ENCODE measurements around the gene KCNB1.

KCNB1 gene

DNA sequence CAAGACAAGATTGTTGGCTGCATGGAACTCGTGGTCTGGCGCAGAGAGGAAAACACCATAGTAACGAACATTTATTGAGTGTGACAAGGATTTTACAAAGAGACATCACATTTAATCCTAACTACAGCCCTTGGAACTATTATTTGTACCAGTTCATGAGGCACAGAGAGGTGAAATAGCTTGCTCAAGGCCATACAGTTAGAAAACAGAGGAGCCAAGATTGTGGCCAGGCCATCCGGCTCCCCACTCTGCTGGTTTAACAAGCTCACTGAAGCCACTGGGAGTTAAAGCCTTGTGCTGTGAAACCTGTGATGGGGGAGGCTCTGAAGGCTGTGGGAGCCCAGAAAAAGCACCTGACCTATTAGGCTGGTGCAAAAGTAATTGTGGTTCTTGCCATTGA, 129.7 kb downstream of the KCNB1 start:
- DNase-seq (ENCODE audit: low read depth) = no peak
- no peak overlapping the region for H3K4me3 ChIP-seq (ENCODE audit: low read depth, low read length)

DNA sequence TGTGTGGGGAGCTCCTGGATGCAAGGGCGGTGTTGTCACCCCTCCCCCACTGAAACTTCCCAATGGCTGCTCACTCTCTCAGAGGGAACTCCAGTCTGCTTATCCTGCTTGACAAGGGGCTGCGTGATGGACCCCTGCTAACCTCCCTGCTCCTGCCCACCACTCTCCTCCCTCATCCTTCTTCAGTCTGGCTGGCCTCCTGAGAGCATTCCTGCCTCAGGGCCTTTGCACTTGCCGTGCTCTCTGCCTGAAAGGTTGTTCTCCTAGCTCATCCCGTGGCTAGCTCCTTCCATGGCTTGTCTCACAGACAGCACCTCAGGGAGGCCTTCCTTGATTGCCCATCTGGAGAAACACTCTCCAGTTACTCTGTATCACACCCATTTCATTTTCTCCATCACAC, 130.7 kb downstream of the KCNB1 start:
- no peak for DNase-seq (ENCODE audit: low read depth)
- H3K4me3 ChIP-seq (ENCODE audit: low read depth, low read length) = no peak overlapping the region
- TF ChIP-seq, protein P1, sequence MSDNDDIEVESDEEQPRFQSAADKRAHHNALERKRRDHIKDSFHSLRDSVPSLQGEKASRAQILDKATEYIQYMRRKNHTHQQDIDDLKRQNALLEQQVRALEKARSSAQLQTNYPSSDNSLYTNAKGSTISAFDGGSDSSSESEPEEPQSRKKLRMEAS (IDR thresholded peaks at IDR 0.05; ENCODE audit: low read depth, low read length) = no peak
- TF ChIP-seq, protein P2, sequence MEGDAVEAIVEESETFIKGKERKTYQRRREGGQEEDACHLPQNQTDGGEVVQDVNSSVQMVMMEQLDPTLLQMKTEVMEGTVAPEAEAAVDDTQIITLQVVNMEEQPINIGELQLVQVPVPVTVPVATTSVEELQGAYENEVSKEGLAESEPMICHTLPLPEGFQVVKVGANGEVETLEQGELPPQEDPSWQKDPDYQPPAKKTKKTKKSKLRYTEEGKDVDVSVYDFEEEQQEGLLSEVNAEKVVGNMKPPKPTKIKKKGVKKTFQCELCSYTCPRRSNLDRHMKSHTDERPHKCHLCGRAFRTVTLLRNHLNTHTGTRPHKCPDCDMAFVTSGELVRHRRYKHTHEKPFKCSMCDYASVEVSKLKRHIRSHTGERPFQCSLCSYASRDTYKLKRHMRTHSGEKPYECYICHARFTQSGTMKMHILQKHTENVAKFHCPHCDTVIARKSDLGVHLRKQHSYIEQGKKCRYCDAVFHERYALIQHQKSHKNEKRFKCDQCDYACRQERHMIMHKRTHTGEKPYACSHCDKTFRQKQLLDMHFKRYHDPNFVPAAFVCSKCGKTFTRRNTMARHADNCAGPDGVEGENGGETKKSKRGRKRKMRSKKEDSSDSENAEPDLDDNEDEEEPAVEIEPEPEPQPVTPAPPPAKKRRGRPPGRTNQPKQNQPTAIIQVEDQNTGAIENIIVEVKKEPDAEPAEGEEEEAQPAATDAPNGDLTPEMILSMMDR (IDR thresholded peaks at IDR 0.05; ENCODE audit: low read depth, low read length) = no peak
- no peak for TF ChIP-seq POLR2A (IDR thresholded peaks at IDR 0.05; ENCODE audit: extremely low read depth, insufficient read length)
- TF ChIP-seq MYC (IDR thresholded peaks at IDR 0.05; ENCODE audit: low read depth, low read length) = no peak

More for the DNA sequence above, 129.7 kb downstream of the KCNB1 start:
- TF ChIP-seq MYC (IDR thresholded peaks at IDR 0.05; ENCODE audit: low read depth, low read length) (no peak), POLR2A (IDR thresholded peaks at IDR 0.05; ENCODE audit: extremely low read depth, insufficient read length) (no peak)
- TF ChIP-seq, protein P1 (IDR thresholded peaks at IDR 0.05; ENCODE audit: low read depth, low read length) = no peak
- TF ChIP-seq, protein P2 (IDR thresholded peaks at IDR 0.05; ENCODE audit: low read depth, low read length) = no peak

DNA sequence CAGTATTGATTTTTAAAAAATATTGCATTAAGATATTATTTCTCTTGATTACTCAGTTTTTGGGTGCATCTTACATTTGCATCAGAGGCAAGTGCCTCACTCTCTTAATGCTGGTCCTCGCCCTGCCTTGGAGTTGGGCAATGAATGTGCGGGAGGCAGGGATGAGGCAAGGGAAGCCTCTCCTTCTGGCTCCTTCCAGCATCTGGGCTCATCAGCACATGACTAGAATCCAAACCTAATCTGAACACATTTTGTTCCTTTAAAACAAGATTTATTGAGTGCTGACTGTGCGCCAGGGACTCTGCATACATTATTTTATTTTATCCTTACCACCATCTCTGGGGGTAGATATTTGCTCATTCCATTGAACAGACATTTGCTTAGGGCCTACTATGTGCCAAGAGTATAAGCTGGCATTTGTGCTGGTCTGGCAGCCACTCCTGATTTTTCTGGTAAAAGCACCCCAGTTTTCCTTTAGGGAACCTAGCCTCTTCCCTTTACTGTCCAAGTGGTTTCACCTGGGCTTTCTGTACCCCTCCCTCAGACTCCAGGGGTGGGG, 132.7 kb downstream of the KCNB1 start:
- DNase-seq (ENCODE audit: low read depth) = no peak
- TF ChIP-seq, protein P1 (IDR thresholded peaks at IDR 0.05; ENCODE audit: low read depth, low read length) = no peak
- TF ChIP-seq POLR2A (IDR thresholded peaks at IDR 0.05; ENCODE audit: extremely low read depth, insufficient read length) (no peak), MYC (IDR thresholded peaks at IDR 0.05; ENCODE audit: low read depth, low read length) (no peak)
- TF ChIP-seq, protein P2 (IDR thresholded peaks at IDR 0.05; ENCODE audit: low read depth, low read length) = no peak
- no peak overlapping the region for H3K4me3 ChIP-seq (ENCODE audit: low read depth, low read length)

DNA sequence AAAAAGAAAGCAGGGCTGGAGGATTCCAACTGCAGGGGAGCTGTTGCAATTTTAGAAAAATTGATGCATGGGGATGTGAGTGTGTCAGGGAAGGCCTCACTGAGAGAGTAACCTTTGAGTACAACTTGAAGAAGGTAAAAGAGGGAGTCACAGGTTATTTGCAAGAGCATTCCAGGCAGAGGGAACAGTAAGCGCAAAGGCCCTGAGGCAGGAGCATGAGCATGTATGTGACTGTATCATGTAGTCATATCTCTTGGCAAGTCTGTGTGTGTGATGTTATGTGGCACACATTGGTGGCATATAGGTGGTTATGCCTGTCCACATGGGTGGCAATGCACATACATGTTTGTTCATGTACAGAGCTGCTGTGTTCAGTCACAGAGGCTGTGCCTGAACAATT, 133.4 kb downstream of the KCNB1 start:
- H3K4me3 ChIP-seq (ENCODE audit: low read depth, low read length) = no peak overlapping the region
- TF ChIP-seq MYC (IDR thresholded peaks at IDR 0.05; ENCODE audit: low read depth, low read length) (no peak), POLR2A (IDR thresholded peaks at IDR 0.05; ENCODE audit: extremely low read depth, insufficient read length) (no peak)
- TF ChIP-seq, protein P1 (IDR thresholded peaks at IDR 0.05; ENCODE audit: low read depth, low read length) = no peak
- TF ChIP-seq, protein P2 (IDR thresholded peaks at IDR 0.05; ENCODE audit: low read depth, low read length) = no peak
- no peak for DNase-seq (ENCODE audit: low read depth)

DNA sequence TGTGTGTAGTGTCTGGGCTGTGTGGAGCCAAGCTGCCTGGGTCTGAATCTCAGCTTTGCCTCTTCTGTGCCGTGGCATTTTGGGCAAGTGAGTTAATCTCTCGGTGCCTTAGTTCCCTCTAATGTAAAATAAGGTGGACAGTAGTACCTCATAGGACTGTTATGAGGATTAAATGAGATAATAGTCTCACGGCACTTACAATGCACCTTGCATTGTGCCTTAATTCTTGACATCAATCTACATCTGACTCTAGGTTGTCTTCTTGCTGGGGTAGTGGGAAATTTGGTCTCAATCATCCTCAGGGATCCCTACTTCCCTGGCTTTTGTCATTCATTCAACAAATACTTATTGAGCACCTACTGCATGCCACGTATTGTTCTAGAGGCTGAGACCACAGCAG, 133.9 kb downstream of the KCNB1 start:
- TF ChIP-seq MYC (IDR thresholded peaks at IDR 0.05; ENCODE audit: low read depth, low read length) (no peak), POLR2A (IDR thresholded peaks at IDR 0.05; ENCODE audit: extremely low read depth, insufficient read length) (no peak)
- TF ChIP-seq, protein P2 (IDR thresholded peaks at IDR 0.05; ENCODE audit: low read depth, low read length) = no peak
- TF ChIP-seq, protein P1 (IDR thresholded peaks at IDR 0.05; ENCODE audit: low read depth, low read length) = no peak
- H3K4me3 ChIP-seq (ENCODE audit: low read depth, low read length) = no peak overlapping the region
- DNase-seq (ENCODE audit: low read depth) = no peak

Data from NB4 (cell line).